Dendritic cell treated with granulocyte-macrophage colony-stimulating factor and Interleukin-4, amounts not matched to agents 40 ng/mL and 50 ng/mL, for 4 days (primary cell): ENCODE measurements around the gene BATF.
A peak's percentile ranks its signal among the peaks of the same experiment; 100 is the strongest.

Experiments
- H3K27ac Mint-ChIP-seq: one replicate; pipeline ENCODE4 v1.8.0; 2022; ENCODE audit warnings: mild to moderate bottlenecking, mixed read lengths
- H3K27me3 Mint-ChIP-seq: one replicate; pipeline ENCODE4 v1.8.0; 2022; ENCODE audit warnings: mild to moderate bottlenecking, mixed read lengths
- H3K36me3 Mint-ChIP-seq: one replicate; pipeline ENCODE4 v1.8.0; 2022; ENCODE audit warnings: low read depth, mixed read lengths
- H3K4me1 Mint-ChIP-seq: one replicate; pipeline ENCODE4 v1.8.0; 2022; ENCODE audit warnings: low read depth, mixed read lengths
- H3K4me3 Mint-ChIP-seq: one replicate; pipeline ENCODE4 v1.8.0; 2022; ENCODE audit warnings: mild to moderate bottlenecking, moderate library complexity, mixed read lengths
- H3K9me3 Mint-ChIP-seq: one replicate; pipeline ENCODE4 v1.8.0; 2022; ENCODE audit warnings: mixed read lengths
- intact Hi-C: fragments of 100-400 bp; cut with micrococcal nuclease; formaldehyde crosslinking; loops from one replicate; pipeline ENCODE4 v1.15.0; 2022

Gene BATF

DNA sequence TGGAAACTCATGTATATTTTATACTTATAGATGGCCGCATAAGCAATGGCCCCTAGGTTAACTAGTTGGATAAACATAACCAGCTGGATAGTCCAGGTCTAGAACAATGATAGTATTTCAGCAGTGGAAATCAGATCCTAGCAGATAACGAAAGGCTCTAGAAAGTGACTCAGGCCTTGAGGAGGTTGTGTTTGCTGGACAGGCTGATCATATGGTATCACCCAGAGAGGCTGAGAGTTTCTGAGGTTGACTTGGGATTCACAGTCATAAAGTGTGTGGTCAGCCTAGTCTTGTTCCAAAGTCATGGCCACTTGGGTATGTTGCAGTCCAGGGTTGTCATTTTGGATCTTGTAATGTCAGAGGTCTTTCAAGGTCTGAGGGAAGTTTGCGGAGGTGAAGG is 73.0 kb downstream of the BATF start:
- peaks cover 19% of the 10 kb centered on the region for H3K9me3 Mint-ChIP-seq

More for the DNA sequence above, 73.0 kb downstream of the BATF start:
- peak overlapping the region; percentile 85 for H3K27ac Mint-ChIP-seq
- peaks cover 89% of the 10 kb centered on the region for H3K4me1 Mint-ChIP-seq
- H3K27me3 Mint-ChIP-seq: no peaks in the 10 kb centered on the region
- H3K36me3 Mint-ChIP-seq: peaks cover 68% of the 10 kb centered on the region
- no peak overlapping the region for H3K4me3 Mint-ChIP-seq
- intact Hi-C loops: no loop called here
